T47D (cell line): ENCODE results near the gene CLEC1A.
"Not testable (repeated sequence)": the region's sequence is repeated elsewhere in the genome, so short reads cannot be mapped to it uniquely, and the experiment has no call there.

Experiments used
- DNase-seq, 2 experiments: peaks; one replicate each; pipeline versions ENCODE4 v3.0.0 to v3.0.0-alpha.2; 2011 to 2012; ENCODE audit warnings: low read depth in 1 of 2, low spot score in 1 of 2
- JUND ChIP-seq: IDR thresholded peaks from 2 replicates; pipeline ENCODE4 v1.6.1; 2012; ENCODE audit warnings: low read depth
- in situ Hi-C: cut with HindIII; loops from 2 replicates; pipeline ENCODE4 v1.10.0; 2016; ENCODE audit warnings: low sequenced_read_pairs, low pct_unique_long_range_greater_than_20kb

The CLEC1A gene

DNA sequence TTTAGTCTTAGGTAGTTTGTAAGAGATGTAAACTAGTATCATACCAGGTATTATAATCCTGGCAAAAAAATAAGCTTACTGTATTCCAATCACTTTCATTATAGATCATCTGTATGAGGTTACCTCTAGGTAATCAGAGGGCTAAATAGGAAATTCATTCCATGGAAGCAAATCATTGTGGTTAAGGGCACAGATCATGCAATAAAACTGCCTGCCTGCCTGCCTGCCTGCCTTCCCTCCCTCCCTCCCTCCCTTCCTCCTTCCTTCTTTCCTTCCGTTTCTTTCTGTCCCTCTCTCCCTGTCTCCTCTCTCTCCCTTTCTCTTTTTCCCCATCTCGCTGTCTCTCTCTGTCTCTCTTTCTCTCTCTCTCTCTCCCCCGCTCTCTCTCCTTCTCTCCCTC lies 71.5 kb downstream of the CLEC1A start:
- TF ChIP-seq JUND, result no peak
- DNase-seq, result no peak
- in situ Hi-C loops, result no loop called here

DNA sequence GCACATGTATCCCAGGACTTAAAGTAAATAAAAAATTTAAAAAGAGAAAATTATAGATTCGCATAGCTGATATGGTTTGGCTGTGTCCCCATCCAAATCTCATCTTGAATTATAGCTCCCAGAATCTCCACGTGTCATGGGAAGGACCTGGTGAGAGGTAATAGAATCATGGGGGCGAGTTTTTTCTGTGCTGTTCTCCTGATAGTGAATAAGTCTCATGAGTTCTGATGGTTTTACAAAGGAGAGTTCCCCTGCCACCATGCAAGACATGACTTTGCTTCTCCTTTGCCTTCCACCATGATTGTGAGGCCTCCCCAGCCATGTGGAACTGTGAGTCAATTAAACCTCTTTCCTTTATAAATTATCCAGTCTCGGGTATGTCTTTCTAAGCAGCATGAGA lies 72.1 kb downstream of the CLEC1A start:
- in situ Hi-C loops, DNase-seq: not testable (repeated sequence)

DNA sequence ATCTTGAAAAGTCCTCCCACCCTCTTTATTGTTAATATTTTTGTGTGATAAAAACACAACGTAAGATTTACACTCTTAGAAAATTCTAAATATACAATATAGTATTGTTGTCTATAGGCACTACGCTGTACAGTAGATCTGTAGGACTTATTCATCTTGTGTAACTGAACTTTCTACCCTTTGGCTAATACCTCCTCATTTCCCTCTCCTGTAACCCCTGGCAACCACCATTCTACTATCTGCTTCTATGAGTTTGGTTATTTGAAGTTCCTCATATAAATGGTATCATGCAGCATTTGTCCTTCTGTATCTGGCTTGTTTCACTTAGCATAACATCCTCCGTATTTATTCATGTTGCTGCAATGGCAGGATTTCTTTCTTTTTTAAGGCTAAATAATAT lies 73.5 kb downstream of the CLEC1A start:
- no peak for TF ChIP-seq JUND
- no peak for DNase-seq
- in situ Hi-C loops, result no loop called here

DNA sequence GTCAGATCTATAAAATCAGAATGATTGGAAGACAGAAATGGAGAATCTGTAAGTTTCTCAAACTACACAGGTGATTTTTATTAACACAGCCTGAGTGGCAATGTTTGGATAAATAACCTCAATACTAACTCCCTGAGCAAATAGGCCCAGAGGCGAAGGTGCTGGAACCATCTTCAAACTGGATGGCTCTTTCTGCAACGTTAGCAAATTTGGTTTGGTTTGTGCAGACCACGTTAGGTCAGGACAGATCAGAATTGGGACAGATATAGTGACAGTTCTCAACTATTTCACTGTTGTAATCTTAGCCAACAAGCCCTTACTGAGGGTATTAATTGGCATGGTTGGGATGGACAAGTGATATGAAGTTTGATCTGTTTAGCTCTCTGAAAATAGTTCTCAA lies 77.4 kb downstream of the CLEC1A start:
- no peak for TF ChIP-seq JUND
- no peak for DNase-seq
- in situ Hi-C loops, result no loop called here
